Neutrophil (primary cell): ENCODE results near the gene ZNF554.
"Not testable (repeated sequence)": the region's sequence is repeated elsewhere in the genome, so short reads cannot be mapped to it uniquely, and the experiment has no call there.

Source experiments
- H3K27ac ChIP-seq: fragments of 200-600 bp; sonication (generic); 2 replicates; pipeline ENCODE4 v1.5.1; 2016; ENCODE audit warnings: mild to moderate bottlenecking, moderate library complexity
- H3K27me3 ChIP-seq: fragments of 200-600 bp; sonication (generic); 2 replicates; pipeline ENCODE4 v1.6.0; 2016; ENCODE audit warnings: mild to moderate bottlenecking
- H3K36me3 ChIP-seq: fragments of 200-600 bp; sonication (generic); 2 replicates; pipeline ENCODE4 v1.5.1; 2017
- H3K4me1 ChIP-seq, 2 experiments: fragments of 200-600 bp in 1 of 2; sonication (generic) in 1 of 2; 1 replicate in 1 of 2; 2 replicates in 1 of 2; pipeline versions ENCODE4 v1.5.1 to v1.6.1; 2013 to 2016; ENCODE audit warnings: low read depth in 1 of 2, low read length in 1 of 2, mild to moderate bottlenecking in 1 of 2, moderate library complexity in 1 of 2; ENCODE audit not compliant: control insufficient read depth in 1 of 2, insufficient read depth in 1 of 2
- H3K4me3 ChIP-seq, 2 experiments: fragments of 200-600 bp in 1 of 2; sonication (generic) in 1 of 2; 1 replicate in 1 of 2; 2 replicates in 1 of 2; pipeline ENCODE4 v1.5.1; 2013 to 2016; ENCODE audit warnings: low read depth in 1 of 2, low read length in 1 of 2, mild to moderate bottlenecking in 1 of 2, moderate library complexity in 1 of 2
- H3K9me3 ChIP-seq: fragments of 200-600 bp; sonication (generic); 2 replicates; pipeline ENCODE4 v1.5.1; 2016
- CTCF ChIP-seq: fragments of 200-600 bp; sonication (generic); IDR thresholded peaks from 2 replicates; pipeline ENCODE4 v1.5.1; 2016; ENCODE audit warnings: antibody characterized with exemption

The ZNF554 gene

GRCh38 chr19:2815191-2815614 is 4.5 kb upstream of the ZNF554 start:
- TF ChIP-seq CTCF: no peak
- Histone ChIP-seq H3K4me3 (no peak overlapping the region), H3K4me1 (peaks cover 7 to 10% of the 10 kb centered on the region in 2 experiments), H3K27ac (no peak overlapping the region), H3K36me3 (peaks cover 24% of the 10 kb centered on the region), H3K27me3 (peaks cover 2% of the 10 kb centered on the region), H3K9me3 (no peaks in the 10 kb centered on the region)

GRCh38 chr19:2815923-2816322 is 3.7 kb upstream of the ZNF554 start:
- H3K27me3 ChIP-seq: peaks cover 4% of the 10 kb centered on the region
- TF ChIP-seq CTCF: no peak
- H3K9me3 ChIP-seq: no peaks in the 10 kb centered on the region
- peaks cover 10 to 12% of the 10 kb centered on the region in 2 experiments for H3K4me1 ChIP-seq
- no peak overlapping the region for H3K27ac ChIP-seq
- no peak overlapping the region for H3K4me3 ChIP-seq
- H3K36me3 ChIP-seq: peaks cover 16% of the 10 kb centered on the region

GRCh38 chr19:2816641-2817040 is 3.0 kb upstream of the ZNF554 start:
- peaks cover 10 to 12% of the 10 kb centered on the region in 2 experiments for H3K4me1 ChIP-seq
- H3K36me3 ChIP-seq: peaks cover 9% of the 10 kb centered on the region
- TF ChIP-seq CTCF: no peak

GRCh38 chr19:2817237-2817829 is 2.3 kb upstream of the ZNF554 start:
- H3K4me1 ChIP-seq: peaks cover 10 to 12% of the 10 kb centered on the region in 2 experiments
- not testable (repeated sequence) for H3K27me3 ChIP-seq, H3K36me3 ChIP-seq, H3K9me3 ChIP-seq, H3K4me3 ChIP-seq, H3K27ac ChIP-seq

More at GRCh38 chr19:2816641-2817040, 3.0 kb upstream of the ZNF554 start:
- Histone ChIP-seq H3K4me3 (no peak overlapping the region), H3K27me3 (peaks cover 4% of the 10 kb centered on the region), H3K27ac (no peak overlapping the region), H3K9me3 (no peaks in the 10 kb centered on the region)

GRCh38 chr19:2820112-2820702 is 539 bp downstream of the ZNF554 start:
- Histone ChIP-seq H3K4me3 (peak overlapping the region; percentile 68 to 75), H3K27me3 (peaks cover 4% of the 10 kb centered on the region), H3K27ac (no peak overlapping the region), H3K4me1 (peaks cover 10 to 12% of the 10 kb centered on the region in 2 experiments), H3K36me3 (peaks cover 3% of the 10 kb centered on the region), H3K9me3 (no peaks in the 10 kb centered on the region)
- no peak for TF ChIP-seq CTCF

- TF ChIP-seq CTCF: no peak
- Histone ChIP-seq H3K27ac (no peak overlapping the region), H3K36me3 (peaks cover 3% of the 10 kb centered on the region), H3K9me3 (no peaks in the 10 kb centered on the region), H3K27me3 (peaks cover 4% of the 10 kb centered on the region), H3K4me1 (peaks cover 10 to 12% of the 10 kb centered on the region in 2 experiments), H3K4me3 (no peak overlapping the region)
These were observed 3.2 kb downstream of the ZNF554 start for GRCh38 chr19:2822846-2823245.
